GM18909 (cell line): ENCODE data around the gene OR2T6.
"Not testable (repeated sequence)": the region's sequence is repeated elsewhere in the genome, so short reads cannot be mapped to it uniquely, and the experiment has no call there.

ENCODE experiments used
- ATAC-seq: cut with Tn5 transposase; IDR thresholded peaks from one replicate; pipeline ENCODE4 v1.9.1; 2021; ENCODE audit warnings: mild to moderate bottlenecking; ENCODE audit not compliant: unreplicated experiment, poor library complexity

The OR2T6 gene

GRCh38 chr1:248432201-248432600, 56.7 kb downstream of the OR2T6 start:
- not testable (repeated sequence) for ATAC-seq

- not testable (repeated sequence) for ATAC-seq
Measured at GRCh38 chr1:248433811-248434415, 58.4 kb downstream of the OR2T6 start.

DNA sequence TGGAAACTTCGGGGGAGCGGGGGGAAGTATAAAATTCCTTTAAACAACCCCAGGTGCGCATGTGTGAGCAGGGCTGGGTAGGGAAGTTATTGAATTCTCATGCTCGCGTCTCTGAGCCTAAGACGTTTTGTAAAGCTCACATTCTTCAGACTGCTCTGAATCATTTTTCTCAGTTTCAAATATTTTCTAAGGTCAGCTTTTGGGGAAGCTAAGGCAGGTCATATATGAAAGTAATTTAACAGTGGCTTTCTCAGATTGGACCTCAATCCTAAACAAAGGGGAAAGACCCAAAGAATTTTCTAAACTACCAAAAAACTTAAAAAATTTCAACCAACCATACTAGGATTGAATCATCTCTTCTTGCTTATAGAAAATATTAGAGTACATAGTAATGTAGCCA, 59.4 kb downstream of the OR2T6 start:
- ATAC-seq, result peak; percentile 55

DNA sequence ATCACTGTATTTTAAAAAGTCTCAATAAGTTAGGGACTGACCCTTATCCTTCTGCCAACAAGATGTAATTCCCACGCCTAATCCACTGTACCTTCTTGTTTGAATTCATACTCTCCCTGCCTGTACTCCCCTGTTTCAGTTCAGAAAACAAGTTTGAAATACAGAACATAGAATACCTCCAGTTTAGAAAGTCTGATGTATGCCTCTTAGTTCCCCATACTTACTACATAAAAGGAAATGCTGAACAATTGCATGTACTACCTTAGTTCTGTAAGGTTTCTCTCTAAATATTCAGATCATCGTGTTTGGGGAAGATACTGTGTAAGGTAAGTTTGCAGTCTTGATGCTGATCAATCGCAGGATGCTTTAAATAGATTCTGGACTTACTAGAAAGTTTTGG, 60.8 kb downstream of the OR2T6 start:
- ATAC-seq, result peak; percentile 55

DNA sequence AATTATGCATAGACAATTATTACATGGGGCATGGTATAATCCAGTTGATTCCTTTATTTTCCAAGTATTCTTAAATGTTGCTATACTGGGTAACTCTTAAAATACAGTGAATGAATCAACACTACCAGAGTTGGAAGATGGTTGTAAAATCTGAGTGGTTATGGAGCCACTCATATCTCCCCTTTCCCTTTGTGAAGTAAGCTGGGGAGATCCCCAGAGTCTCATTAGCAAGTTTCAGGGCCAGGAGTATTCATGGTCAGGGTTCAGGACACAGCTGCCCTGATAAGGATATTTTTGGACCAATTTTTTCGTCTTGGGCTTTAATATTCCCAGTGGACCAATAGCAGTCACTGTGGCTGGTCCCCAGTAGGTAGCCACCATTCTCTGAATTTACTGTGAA, 63.1 kb downstream of the OR2T6 start:
- ATAC-seq, result not testable (repeated sequence)

- ATAC-seq, result not testable (repeated sequence)
Measured at GRCh38 chr1:248439283-248439682, 63.7 kb downstream of the OR2T6 start.
